ENCODE data around the gene UBE2E2.

The UBE2E2 gene

DNA sequence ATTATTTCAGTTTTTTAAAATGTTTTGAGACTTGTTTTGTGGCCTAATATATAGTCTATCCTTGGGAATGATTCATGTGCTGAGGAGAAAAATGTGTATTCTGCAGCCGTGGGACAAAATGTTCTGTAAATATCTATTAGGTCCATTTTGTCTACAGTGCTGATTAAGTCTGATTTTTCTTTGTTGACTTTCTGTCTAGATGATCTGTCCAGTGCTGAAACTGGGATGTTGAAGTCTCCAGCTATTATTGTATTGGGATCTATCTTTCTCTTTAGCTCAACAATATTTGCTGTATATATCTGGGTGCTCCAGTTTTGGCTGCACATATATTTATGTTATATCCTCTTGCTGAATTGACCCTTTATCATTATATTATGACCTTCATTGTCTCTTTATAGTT, 85.2 kb downstream of the UBE2E2 start:
- no peak for DNase-seq

DNA sequence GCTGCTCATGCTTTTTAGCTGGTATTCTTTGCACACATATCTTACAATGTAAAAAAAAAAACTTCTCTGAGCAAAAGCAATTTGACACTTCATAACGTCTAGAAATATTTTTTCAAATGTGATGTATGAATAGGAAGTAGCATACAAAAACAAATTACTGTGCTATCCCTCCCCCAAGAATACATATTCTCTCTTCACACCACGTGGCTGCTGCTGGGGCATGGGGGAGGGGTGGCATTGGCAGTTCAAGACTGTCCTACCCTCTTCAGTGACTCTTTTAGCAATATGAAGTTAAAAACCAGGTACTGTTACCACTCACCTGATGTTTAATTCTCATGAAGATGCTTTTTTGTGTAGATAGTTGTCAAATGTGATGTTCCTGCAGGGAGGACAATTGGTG, 85.6 kb downstream of the UBE2E2 start:
- DNase-seq, result no peak

DNA sequence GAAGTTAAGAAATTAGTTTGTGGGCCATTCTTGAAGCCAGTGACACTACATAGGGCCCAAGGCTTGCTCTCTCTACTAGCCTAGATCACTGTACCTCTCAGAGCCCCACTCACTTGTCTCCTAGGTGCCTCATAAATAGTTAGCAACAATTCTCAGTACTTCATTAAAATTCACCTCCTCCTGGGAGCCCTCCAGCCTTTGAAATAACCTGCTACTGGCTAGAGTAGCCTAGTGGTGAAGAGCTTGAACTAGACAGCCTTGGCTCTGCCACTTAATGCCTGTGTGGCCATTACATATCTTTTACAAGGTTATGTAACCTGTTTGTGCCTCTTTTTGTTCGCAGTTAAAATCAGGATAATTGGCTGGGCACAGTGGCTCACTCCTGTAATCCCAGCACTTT, 89.3 kb downstream of the UBE2E2 start:
- DNase-seq, result no peak

DNA sequence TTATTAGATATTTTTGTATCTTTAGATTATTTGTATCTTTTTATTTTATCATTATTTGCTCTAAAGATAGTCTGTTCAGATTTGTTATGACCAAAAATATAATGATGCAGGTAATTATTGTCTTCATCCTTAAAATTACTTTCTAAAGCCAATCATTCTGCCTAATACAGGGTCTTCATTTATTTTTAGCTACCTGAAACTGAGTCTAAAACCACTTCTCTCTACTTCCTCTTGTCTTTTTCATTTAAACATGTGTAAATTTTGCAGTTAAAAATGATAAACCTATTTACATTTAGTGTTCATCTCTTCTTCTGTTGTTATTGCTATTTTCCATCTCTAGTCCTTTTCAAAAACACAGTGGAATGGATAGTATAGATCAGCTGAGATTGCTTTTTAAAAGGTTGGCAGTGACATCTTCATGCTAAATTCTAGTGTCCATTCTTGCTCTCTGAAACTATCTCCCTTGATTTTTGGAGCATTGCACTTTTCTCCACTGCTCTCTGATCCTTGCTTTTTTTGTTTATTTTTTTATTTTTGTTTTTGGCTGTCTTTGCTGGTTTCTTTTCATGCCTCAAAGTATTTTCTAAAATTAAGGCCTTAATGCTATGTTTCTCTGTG, 91.8 kb downstream of the UBE2E2 start:
- DNase-seq, result no peak

DNA sequence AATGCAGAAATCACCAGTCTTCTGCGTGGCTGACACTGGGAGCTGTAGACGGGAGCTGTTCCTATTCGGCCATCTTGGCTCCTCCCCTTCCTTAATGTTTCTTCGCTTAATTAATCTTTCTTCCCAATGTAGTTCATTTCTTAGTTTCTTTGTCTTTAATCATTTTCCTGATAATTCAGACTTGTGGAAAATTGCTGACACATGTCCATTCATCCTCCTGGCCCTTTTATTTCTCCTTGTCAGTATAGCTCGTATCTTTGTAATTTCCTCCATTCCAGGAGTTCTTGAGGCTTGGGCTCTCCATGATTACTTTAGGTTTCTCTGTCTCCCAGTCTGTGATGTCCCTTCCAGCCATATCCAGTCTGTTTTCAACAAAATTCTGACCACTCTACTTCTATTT, 98.7 kb downstream of the UBE2E2 start:
- DNase-seq, result no peak

DNA sequence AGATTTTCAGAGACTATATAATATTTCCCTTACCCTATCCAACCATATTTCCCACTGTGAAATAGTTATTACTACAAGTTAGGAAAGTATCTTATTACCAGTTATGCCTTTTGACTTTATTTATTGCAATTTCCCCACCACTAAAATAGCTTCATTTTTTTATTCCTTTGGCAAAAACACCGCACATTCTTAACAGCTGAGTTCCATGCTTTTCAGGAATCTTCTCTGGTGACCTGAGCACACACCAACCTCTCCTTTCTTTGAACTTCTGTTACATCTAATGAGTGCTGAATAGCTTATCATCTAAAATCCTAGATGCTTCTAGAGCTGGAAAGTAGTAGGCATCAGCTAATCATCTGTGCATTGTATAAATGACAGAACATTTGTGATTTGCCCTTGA, 99.1 kb downstream of the UBE2E2 start:
- no peak for DNase-seq

DNA sequence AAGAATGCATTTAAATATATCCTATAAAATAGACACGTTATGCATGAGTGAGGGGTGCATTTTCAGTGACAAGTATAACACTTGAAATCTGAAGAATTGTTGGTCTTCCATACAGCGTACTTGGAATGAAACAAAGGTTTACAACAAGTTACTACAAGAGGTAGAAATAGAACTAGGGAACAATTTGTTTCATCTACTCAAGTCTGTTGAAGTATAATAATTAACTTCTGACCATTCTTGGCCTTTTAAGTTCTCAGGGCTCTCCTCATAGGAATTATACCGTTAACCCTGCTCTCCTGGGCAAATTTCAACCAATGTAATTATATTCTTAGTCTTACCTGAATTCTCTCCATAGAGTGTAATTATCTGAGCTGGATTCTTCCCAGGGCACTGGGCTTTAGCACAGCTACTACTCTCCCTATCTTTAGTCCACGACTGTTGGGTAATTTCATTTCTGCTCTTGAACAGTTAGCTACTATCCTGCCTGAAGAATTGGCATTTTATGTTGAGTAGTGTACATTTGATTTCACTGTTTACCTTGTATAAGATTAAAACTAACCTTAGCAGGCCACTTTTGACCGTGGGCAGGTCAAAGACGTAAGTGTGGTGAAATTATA, 100.6 kb downstream of the UBE2E2 start:
- no peak for DNase-seq

DNA sequence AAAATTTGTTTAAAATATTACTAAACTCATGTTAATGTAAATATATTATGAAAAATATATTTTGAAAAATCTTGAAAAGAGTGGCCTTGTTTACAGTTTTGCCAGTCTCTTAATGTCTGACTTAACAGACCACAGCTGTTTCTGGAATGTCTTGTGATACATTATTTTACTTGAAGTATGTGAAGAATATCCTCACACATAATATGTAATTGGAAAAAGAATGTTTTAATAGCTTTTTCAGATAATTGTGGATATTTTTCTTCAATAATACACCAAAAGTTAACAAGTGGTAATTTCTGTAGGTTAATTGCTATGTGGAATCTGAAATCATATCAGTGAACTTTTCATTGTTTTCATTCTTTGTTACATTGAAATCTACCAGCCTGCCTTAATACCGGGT, 101.3 kb downstream of the UBE2E2 start:
- no peak for DNase-seq

DNA sequence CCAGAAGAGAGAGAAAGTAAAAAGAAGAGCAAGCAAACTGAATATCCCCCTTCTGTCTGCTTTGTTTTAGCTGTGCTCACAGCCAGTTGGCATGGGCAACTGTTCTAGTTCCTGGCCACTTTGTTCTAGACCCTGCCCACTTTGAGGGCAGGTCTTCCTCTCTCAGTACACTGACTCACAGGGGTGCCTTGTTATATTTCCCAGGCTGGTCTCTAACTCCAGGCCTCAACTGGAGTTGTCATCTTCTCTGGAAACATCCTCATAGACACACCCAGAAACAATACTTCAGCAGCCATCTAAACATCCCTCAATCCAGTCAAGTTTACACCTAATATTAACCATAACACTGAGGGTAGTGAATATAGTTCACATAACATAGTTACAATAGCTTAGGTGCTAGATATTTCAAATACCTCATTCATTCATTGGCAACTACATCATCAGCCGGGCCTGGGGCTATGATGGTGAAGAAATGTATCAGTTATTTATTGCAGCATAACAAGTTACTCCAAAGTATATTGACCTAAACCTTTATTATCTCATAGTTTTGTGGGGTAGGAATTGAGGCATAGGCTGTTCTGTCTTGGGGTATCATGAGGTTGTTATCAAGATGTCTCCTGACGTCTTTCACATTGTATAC, 106.0 kb downstream of the UBE2E2 start:
- DNase-seq, result no peak

DNA sequence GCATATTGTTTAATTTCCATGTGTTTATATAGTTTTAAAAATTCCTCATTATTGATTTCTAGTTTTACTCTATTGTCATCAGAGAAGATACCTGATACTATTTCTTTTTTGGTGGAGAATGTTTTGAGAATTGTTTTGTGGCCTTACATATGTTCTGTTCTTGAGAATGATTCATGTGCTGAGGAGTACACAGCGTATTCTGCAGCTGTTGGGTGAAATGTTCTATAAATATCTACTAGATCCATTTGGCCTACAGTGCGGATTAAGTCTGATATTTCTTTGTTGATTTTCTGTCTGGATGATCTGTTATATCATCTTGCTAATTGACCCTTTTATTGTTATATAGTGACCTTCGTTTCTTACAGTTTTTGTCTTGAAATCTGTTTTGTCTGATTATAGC, 109.7 kb downstream of the UBE2E2 start:
- DNase-seq, result no peak

DNA sequence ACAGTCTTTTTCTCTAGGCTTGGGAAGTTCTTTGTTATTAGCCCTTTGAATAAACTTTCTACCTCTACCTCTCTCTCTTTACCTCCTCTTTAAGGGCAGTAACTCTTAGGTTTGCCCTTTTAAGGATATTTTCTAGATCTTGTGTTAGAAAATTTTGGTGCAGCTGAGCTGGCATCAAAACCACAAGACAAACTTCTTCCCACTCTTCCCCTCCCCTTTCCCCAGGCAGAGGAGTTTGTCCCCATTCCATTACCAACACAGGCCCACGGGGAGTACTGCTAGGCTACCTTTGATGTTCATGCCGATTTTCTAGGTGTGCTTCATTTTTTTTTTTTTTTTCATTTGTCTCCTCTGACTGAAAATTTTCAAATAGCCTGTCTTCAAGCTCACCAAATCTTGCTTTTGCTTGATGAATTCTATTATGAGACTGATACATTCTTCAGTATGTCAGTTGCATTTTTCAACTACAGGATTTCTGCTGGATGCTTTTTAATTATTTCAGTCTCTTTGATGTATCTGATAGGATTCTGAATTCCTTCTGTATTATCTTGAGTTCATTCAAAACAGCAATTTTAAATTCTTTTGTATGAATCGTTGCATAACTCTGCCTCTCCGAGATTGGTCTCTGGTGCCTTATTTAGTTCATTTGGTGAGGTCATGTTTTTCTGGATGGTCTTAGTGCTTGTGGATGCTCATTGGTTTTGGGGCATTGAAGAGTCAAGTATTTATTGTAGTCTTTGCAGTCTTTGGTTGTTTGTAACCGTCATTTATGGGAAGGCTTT, 112.0 kb downstream of the UBE2E2 start:
- DNase-seq, result no peak

DNA sequence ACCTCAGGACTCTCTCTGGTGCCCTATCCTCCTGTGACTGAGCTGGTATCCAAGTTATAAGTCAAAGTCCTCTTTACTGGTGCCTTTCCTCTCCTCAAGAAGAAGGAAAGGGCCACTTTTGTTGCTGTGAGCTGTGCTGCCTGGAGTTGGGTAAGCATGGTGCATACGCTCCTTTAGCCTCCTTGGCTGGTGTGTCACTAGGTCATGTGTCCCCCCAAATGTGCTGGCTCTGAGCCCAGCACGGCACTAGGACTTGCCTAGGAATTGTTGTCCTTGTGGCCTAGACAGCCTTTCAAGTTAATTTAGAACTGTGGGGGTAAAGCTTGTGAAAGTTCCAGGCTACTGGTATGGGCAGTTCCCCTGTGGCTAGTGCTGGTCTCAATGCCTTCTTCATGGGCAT, 113.8 kb downstream of the UBE2E2 start:
- no peak for DNase-seq

DNA sequence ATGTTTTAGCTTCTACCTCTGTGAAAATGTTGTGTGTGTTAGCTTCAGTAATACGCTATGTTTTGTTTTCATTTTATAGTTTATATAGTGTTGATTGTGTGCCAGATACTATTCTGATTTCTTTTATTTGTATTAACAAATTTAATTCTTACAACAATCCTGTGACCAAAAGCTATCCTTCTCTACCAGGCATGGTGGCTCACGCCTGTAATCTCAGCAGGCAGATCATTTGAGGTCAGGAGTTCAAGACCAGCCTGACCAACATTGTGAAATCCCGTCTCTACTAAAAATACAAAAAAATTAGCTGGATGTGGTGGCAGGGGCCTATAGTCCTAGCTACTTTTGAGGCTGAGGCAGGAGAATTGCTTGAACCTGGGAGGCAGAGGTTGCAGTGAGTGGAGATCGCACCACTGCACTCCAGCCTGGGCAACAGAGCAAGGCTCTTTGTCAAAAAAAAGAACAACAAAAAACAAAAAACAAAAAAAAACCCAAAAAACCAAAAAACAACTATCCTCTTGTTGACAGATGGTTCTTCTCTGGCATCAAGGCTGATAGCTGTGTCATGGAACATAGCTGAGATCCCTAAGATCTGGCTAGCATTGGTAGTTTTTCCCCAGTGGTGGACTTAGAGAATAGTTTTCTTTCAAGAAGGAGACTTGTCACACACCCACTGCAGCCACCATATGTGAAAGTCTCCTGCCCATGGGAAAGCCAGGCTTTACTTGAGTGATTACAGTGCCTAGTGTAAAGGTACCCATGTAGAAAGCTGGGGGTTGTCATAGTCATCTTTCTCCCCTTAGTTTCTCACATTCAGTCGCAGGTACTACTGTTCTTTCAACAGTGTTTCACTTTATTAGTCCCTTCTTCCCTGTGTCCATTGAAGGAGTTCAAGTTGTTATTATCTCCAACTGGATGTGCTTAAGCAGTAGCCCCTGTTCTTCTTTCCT, 116.5 kb downstream of the UBE2E2 start:
- no peak for DNase-seq

DNA sequence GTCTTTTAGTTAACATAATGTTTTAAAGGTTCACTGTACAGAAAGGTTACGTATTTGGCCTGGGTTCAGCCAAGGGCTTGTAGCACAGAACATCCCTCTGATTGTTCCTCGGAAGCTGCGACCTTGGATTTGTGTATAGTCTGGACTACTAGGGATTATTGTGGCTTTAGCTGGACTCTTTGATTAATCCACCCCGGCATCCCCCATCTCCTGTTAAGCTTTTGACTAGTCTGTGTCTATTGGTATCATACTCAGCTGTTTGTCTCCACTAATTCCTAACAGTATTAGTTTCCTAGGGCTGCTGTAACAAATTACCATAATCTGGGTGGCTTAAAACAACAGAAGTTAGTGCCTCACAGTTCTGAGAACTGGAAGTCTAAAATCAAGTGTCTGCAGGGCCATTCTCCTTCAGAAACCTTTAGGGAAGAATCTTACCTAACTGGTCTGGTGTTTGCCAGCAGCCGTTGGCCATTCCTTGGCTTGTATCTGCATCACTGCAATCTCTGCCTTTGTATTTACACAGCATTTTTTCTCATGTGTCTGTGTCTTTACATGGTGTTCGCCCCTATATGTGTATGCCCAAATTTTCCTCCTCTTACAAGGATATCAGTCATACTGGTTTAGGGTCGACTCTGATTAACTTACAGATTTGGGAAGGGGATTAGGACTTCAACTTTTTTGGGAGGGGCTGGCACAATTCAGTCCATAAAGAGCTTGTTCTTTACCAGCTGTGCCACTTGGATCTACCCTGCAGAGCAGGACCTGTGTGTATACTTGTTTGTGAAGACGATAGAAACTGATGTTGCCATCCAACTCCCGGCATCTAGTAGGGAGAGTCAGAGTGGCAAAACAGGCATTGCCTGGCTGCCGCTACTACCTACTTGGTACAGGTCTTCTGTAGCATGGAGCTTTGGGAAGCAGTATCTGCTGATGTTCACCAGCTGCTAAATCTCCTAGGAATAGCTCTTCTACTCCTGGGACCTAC, 117.8 kb downstream of the UBE2E2 start:
- no peak for DNase-seq

DNA sequence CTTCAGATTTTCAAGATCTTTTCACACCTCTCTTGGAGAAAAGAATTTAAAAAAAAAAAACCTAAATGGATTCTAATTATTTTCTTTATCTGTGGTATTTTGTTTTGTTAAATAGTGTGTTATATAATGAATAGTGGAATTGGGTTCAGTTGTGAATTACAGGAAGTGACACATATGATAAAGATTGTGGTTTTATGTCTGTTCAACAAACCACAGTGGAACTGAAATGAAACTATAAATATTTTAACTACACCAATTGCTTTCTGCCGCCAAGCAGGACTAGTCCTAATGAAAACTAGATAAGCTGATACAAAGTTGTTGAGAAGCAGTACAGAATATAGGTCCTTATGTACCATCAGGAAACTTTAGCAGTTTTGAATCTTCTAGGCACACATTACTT, 121.6 kb downstream of the UBE2E2 start:
- no peak for DNase-seq

DNA sequence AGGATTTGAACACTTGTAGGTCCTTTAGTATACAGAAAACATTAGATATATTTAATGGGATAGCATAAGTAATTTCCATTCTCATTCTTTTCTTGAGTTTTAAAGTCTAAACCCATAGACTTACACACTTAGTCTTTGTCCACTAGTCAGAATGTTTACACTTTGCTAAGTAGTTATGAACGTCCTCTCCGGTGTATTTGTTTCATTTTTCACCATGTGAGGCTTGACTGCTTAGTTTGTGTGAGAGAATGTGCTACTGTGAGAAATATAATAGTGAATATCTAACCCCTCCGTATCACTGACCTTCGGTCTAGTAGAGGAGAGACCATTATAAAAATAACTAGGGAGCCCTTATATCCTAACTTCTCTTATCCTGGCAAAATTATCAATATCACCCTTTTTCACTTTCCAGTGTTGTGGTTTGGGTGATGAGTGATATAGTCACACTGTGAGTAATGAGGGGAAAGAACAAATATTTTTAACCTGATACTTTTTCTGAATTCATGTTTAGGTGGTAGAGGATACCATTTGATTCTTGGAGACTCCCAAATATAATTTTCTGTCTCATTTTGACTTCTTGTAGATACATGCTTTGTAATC, 122.4 kb downstream of the UBE2E2 start:
- no peak for DNase-seq

DNA sequence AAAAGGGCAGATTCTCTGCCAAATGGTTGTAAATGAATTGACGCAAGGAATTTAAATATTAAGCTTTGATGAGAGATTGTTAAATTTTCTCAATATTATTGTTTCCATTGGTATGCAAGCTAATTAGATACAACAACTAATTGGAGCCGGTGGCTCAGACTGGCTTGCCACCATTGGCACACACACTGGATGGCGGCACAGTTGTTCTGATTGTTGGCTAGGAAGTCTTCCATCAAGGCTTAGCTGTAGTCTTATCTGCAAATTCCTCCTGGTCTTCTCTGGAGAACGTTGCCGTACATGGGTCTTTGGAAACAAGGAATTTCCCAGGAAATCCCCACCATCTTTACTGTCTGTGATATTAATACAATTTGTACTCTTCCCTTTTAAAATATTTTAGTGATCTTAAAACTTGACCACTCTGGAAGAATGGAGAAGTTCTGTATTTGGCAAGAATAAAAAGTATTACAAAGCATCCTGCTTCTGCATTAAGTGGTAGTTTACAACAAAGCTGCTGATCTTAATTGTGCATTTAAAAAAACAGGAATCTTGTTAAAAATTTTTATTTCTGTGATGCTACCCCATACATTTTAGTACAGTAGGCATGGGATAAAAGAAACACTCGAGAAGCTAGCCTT, 126.5 kb downstream of the UBE2E2 start:
- DNase-seq, result no peak

DNA sequence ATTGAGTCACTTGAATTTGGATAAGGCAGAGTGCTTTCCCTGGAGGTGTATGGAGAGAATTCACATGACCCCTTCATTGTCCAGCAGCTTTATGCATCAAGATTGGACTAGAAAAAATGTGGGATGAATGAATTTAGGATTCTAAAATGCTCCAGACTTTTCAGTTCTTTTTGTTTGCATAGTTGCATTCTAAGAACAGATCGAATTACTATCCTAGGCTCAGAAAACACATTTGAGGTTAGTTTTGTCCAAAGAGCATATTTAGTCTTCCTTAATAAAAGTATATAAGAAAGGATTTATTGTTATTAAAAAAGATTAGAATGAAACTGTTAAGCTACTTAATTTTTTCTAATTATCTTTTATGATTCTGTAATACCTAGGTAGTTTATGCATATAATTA, 127.4 kb downstream of the UBE2E2 start:
- DNase-seq, result no peak

DNA sequence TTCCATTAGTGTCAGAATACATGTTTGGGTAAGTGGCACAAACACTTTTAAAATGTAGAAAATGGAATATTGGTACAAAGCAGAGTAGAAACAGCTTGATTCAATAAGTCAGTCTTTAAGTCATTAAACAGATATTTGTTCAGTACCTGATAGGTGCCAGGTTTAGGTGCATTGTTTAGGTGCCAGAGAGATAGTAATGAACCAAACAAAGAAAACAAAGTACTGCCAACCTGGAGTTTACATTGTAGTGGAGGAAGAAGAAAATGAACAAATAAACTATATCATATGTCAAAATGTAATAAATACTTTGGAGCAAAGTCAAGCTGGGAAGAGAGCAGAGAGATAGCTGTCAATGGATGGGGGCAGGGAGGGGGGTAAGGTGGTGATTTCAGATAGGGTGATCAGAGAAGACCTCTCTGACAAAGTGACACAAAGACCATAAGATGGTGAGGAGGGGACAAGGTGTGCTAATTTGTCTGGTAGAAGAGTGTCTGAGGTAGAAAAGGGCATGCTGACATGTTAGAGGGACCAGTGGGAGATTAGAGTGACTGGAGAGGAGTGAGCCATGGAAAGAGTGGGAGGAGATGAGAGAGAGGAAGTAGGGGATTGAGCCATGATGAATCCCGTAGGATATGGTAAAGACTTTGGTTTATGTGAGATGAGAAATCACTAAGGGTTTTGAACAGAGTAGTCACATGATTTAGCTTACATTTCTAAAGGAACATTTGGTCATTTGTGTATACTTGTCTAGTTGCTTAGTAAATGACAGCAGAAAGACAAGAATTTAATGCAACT, 128.2 kb downstream of the UBE2E2 start:
- no peak for DNase-seq

DNA sequence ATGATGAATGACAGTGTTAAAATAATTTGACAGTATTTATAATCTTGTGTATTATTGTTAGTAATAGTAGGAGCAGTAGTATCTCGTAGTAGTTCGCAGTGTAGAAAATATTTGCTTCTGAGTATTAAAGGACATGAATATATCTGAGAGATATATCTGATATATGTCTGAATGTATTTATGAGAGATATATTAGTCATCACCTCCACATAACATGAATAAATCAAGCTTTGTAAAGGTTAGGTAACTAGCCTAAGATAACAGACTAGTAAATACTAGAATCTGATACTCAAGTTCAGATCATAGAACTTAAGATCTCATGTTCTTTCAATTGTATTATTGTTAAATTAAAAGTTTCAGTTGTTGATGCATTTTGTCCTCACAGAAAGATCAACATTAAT, 130.5 kb downstream of the UBE2E2 start:
- no peak for DNase-seq
